Peyer's patch (tissue), 4 donors: ENCODE data around the gene PHACTR1.

Source experiments
- POLR2A ChIP-seq, 2 donors: fragments of 450-650 bp; IDR thresholded peaks; one replicate each; pipeline ENCODE4 v1.5.1; 2017; ENCODE audit warnings: antibody characterized with exemption in 2 of 2, mild to moderate bottlenecking in 2 of 2, moderate library complexity in 2 of 2
- TF ChIP-seq, protein P1 (sequence below), 6 experiments: fragments of 450-650 bp in 4 of 6; fragments of 200-600 bp in 2 of 6; sonication (generic) in 1 of 6; IDR thresholded peaks; one replicate each; pipeline ENCODE4 v1.5.1; 2017 to 2019; ENCODE audit warnings: antibody characterized with exemption in 6 of 6, mild to moderate bottlenecking in 3 of 6, moderate library complexity in 1 of 6

GRCh38 chr6:13105139-13105538, 388.6 kb downstream of the PHACTR1 start:
- TF ChIP-seq, protein P1, sequence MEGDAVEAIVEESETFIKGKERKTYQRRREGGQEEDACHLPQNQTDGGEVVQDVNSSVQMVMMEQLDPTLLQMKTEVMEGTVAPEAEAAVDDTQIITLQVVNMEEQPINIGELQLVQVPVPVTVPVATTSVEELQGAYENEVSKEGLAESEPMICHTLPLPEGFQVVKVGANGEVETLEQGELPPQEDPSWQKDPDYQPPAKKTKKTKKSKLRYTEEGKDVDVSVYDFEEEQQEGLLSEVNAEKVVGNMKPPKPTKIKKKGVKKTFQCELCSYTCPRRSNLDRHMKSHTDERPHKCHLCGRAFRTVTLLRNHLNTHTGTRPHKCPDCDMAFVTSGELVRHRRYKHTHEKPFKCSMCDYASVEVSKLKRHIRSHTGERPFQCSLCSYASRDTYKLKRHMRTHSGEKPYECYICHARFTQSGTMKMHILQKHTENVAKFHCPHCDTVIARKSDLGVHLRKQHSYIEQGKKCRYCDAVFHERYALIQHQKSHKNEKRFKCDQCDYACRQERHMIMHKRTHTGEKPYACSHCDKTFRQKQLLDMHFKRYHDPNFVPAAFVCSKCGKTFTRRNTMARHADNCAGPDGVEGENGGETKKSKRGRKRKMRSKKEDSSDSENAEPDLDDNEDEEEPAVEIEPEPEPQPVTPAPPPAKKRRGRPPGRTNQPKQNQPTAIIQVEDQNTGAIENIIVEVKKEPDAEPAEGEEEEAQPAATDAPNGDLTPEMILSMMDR (IDR thresholded peaks at IDR 0.05), result no peak
- TF ChIP-seq POLR2A (IDR thresholded peaks at IDR 0.05), result no peak
